ENCODE results near the gene SCLY.

DNA sequence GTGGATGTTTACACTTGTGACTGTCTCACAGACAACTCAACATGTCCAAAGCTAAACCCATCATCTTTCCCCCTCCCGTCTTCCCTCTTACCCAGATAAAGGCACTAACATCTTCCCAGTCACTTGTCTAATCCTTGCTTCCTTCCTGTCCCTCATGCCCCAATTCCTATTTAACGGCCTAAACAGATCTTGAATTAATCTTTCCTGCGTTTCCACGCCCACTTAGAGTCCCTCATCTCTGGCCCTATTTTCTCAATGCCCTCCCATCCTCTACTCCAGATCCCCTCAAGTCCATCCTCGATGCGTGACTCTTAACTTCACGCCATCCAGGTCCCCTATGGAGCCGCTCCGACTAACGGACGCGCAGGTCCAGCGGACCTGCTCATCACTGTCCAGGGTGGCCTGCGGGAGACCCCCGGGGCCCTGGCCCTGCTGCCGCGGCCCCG lies 682 bp upstream of the SCLY start:
- no peak for TF ChIP-seq POLR2A (IDR thresholded peaks at IDR 0.05)
- TF ChIP-seq, protein P1, sequence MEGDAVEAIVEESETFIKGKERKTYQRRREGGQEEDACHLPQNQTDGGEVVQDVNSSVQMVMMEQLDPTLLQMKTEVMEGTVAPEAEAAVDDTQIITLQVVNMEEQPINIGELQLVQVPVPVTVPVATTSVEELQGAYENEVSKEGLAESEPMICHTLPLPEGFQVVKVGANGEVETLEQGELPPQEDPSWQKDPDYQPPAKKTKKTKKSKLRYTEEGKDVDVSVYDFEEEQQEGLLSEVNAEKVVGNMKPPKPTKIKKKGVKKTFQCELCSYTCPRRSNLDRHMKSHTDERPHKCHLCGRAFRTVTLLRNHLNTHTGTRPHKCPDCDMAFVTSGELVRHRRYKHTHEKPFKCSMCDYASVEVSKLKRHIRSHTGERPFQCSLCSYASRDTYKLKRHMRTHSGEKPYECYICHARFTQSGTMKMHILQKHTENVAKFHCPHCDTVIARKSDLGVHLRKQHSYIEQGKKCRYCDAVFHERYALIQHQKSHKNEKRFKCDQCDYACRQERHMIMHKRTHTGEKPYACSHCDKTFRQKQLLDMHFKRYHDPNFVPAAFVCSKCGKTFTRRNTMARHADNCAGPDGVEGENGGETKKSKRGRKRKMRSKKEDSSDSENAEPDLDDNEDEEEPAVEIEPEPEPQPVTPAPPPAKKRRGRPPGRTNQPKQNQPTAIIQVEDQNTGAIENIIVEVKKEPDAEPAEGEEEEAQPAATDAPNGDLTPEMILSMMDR (IDR thresholded peaks at IDR 0.05), result no peak
